Testis (tissue), 2 donors: ENCODE measurements around the gene TGFBI.

Experiments
- CTCF ChIP-seq, 3 experiments: fragments of 450-650 bp in 2 of 3; fragments of 200-600 bp in 1 of 3; sonication (generic) in 1 of 3; IDR thresholded peaks; one replicate each; pipeline ENCODE4 v1.5.1; 2016 to 2019; ENCODE audit warnings: antibody characterized with exemption in 3 of 3, mild to moderate bottlenecking in 2 of 3, moderate library complexity in 1 of 3
- POLR2A ChIP-seq: fragments of 450-650 bp; IDR thresholded peaks from one replicate; pipeline ENCODE4 v1.6.1; 2017; ENCODE audit warnings: antibody characterized with exemption, mild to moderate bottlenecking, moderate library complexity

- TF ChIP-seq CTCF (IDR thresholded peaks at IDR 0.05) (no peak), POLR2A (no peak)
Measured at GRCh38 chr5:136101884-136102283, 73.1 kb downstream of the TGFBI start.
